H9 (cell line): ENCODE data around the gene TLL2. TPM values are rescaled to one million over a fixed set of nuclear protein-coding genes. Genes with fewer than 3 reads are reported as not detected.

Source experiments
- DNase-seq: peaks from one replicate; pipeline ENCODE4 v3.0.0-alpha.2; 2017
- H2AFZ ChIP-seq: one replicate; pipeline ENCODE4 v1.6.1; 2013; ENCODE audit warnings: mild to moderate bottlenecking, low read length, control low read depth, moderate library complexity
- H2AK5ac ChIP-seq: 2 replicates; pipeline ENCODE4 v1.6.1; 2013; ENCODE audit warnings: low read length, control low read depth, mixed read lengths; ENCODE audit not compliant: insufficient read length
- H2BK120ac ChIP-seq: one replicate; pipeline ENCODE4 v1.6.1; 2013; ENCODE audit warnings: low read depth, mild to moderate bottlenecking, low read length, control low read depth, inconsistent platforms; ENCODE audit not compliant: poor library complexity, severe bottlenecking
- H2BK12ac ChIP-seq: 2 replicates; pipeline ENCODE4 v1.6.1; 2013; ENCODE audit warnings: low read length, control low read depth, mixed read lengths, low read depth; ENCODE audit not compliant: insufficient read length
- H2BK15ac ChIP-seq: 2 replicates; pipeline ENCODE4 v1.6.1; 2013; ENCODE audit warnings: low read depth, low read length, control low read depth
- H2BK20ac ChIP-seq: one replicate; pipeline ENCODE4 v1.6.1; 2013; ENCODE audit warnings: low read depth, mild to moderate bottlenecking, low read length, control low read depth, inconsistent platforms; ENCODE audit not compliant: poor library complexity, severe bottlenecking
- H2BK5ac ChIP-seq: 2 replicates; pipeline ENCODE4 v1.6.1; 2013; ENCODE audit warnings: low read length, control low read depth, mixed read lengths; ENCODE audit not compliant: insufficient read length
- H3K14ac ChIP-seq: 2 replicates; pipeline ENCODE4 v1.6.1; 2013; ENCODE audit warnings: low read length, control low read depth; ENCODE audit not compliant: insufficient read depth
- H3K18ac ChIP-seq: 2 replicates; pipeline ENCODE4 v1.6.1; 2013; ENCODE audit warnings: low read depth, mild to moderate bottlenecking, mixed read lengths, low read length, control low read depth; ENCODE audit not compliant: insufficient read length
- H3K23ac ChIP-seq: 2 replicates; pipeline ENCODE4 v1.6.1; 2013; ENCODE audit warnings: low read length, control low read depth, mixed read lengths, low read depth; ENCODE audit not compliant: insufficient read length
- H3K23me2 ChIP-seq: 2 replicates; pipeline ENCODE4 v1.6.1; 2013; ENCODE audit warnings: low read depth, mild to moderate bottlenecking, mixed read lengths, low read length, control low read depth; ENCODE audit not compliant: insufficient read length, poor library complexity, severe bottlenecking
- H3K27ac ChIP-seq: 2 replicates; pipeline ENCODE4 v1.5.1; 2013; ENCODE audit warnings: low read length, control low read depth, mixed read lengths, low read depth; ENCODE audit not compliant: insufficient read length
- H3K27me3 ChIP-seq: 2 replicates; pipeline ENCODE4 v1.6.1; 2013; ENCODE audit warnings: low read length, control low read depth, inconsistent platforms; ENCODE audit not compliant: insufficient read depth
- H3K4ac ChIP-seq: 2 replicates; pipeline ENCODE4 v1.6.1; 2013; ENCODE audit warnings: low read depth, mild to moderate bottlenecking, control low read depth, inconsistent platforms, low read length, moderate library complexity
- H3K4me1 ChIP-seq: 2 replicates; pipeline ENCODE4 v1.6.1; 2013; ENCODE audit warnings: low read length, control low read depth, inconsistent platforms; ENCODE audit not compliant: insufficient read depth
- H3K4me2 ChIP-seq: 2 replicates; pipeline ENCODE4 v1.6.1; 2013; ENCODE audit warnings: low read length, control low read depth, mixed read lengths; ENCODE audit not compliant: insufficient read length, insufficient read depth
- H3K56ac ChIP-seq: 2 replicates; pipeline ENCODE4 v1.6.1; 2013; ENCODE audit warnings: low read depth, mild to moderate bottlenecking, mixed read lengths, low read length, control low read depth; ENCODE audit not compliant: insufficient read length
- H3K79me1 ChIP-seq: 2 replicates; pipeline ENCODE4 v1.6.1; 2013; ENCODE audit warnings: low read depth, mild to moderate bottlenecking, moderate library complexity, low read length, control low read depth, inconsistent platforms; ENCODE audit not compliant: insufficient read depth, poor library complexity, severe bottlenecking
- H3K79me2 ChIP-seq: 2 replicates; pipeline ENCODE4 v1.6.1; 2013; ENCODE audit warnings: low read length, control low read depth, inconsistent platforms; ENCODE audit not compliant: insufficient read depth
- H3K9ac ChIP-seq: 2 replicates; pipeline ENCODE4 v1.6.1; 2013; ENCODE audit warnings: low read length, control low read depth, mixed read lengths; ENCODE audit not compliant: insufficient read length; ENCODE audit errors: extremely low read depth
- H3K9me3 ChIP-seq: one replicate; pipeline ENCODE4 v1.6.1; 2013; ENCODE audit warnings: low read depth, low read length, inconsistent platforms; ENCODE audit not compliant: control insufficient read depth
- H3T11ph ChIP-seq: one replicate; pipeline ENCODE4 v1.6.1; 2013; ENCODE audit warnings: mild to moderate bottlenecking, low read length, control low read depth, inconsistent platforms
- H4K20me1 ChIP-seq: one replicate; pipeline ENCODE4 v1.6.1; 2013; ENCODE audit not compliant: control insufficient read depth, insufficient read length, insufficient read depth
- H4K5ac ChIP-seq: 2 replicates; pipeline ENCODE4 v1.6.1; 2013; ENCODE audit warnings: low read depth, mild to moderate bottlenecking, mixed read lengths, low read length, control low read depth; ENCODE audit not compliant: insufficient read length
- H4K8ac ChIP-seq: replicated peaks from 2 replicates; pipeline ENCODE4 v1.6.1; 2013; ENCODE audit warnings: low read length, control low read depth, mixed read lengths, low read depth; ENCODE audit not compliant: insufficient read length
- H4K91ac ChIP-seq: 2 replicates; pipeline ENCODE4 v1.6.1; 2013; ENCODE audit warnings: low read depth, mild to moderate bottlenecking, moderate library complexity, mixed read lengths, low read length, control low read depth; ENCODE audit not compliant: insufficient read length
- H3K27ac Mint-ChIP-seq, 3 experiments: 2 replicates in 2 of 3; 3 replicates in 1 of 3; pipeline ENCODE4 v1.8.0; 2020 to 2021; ENCODE audit warnings: mixed read lengths in 3 of 3, mild to moderate bottlenecking in 1 of 3, moderate library complexity in 1 of 3
- H3K27me3 Mint-ChIP-seq: 2 replicates; pipeline ENCODE4 v1.8.0; 2021; ENCODE audit warnings: low read depth, mild to moderate bottlenecking, moderate library complexity, mixed read lengths
- H3K36me3 Mint-ChIP-seq, 3 experiments: 2 replicates in 2 of 3; 3 replicates in 1 of 3; pipeline ENCODE4 v1.8.0; 2020 to 2021; ENCODE audit warnings: low read depth in 3 of 3, mixed read lengths in 3 of 3; ENCODE audit not compliant: insufficient read depth in 1 of 3
- H3K4me1 Mint-ChIP-seq, 2 experiments: 2 replicates each; pipeline ENCODE4 v1.8.0; 2020; ENCODE audit warnings: mixed read lengths in 2 of 2
- H3K4me3 Mint-ChIP-seq, 2 experiments: 2 replicates in 1 of 2; 3 replicates in 1 of 2; pipeline ENCODE4 v1.8.0; 2020 to 2021; ENCODE audit warnings: mild to moderate bottlenecking in 2 of 2, mixed read lengths in 2 of 2, moderate library complexity in 1 of 2
- H3K9me3 Mint-ChIP-seq, 2 experiments: 2 replicates in 1 of 2; 3 replicates in 1 of 2; pipeline ENCODE4 v1.8.0; 2020; ENCODE audit warnings: mild to moderate bottlenecking in 2 of 2, mixed read lengths in 2 of 2, moderate library complexity in 1 of 2
- CTCF ChIP-seq: fragments of 200-600 bp; sonication (generic); conservative IDR thresholded peaks from 3 replicates; pipeline ENCODE4 v1.8.0; 2021; ENCODE audit warnings: antibody characterized with exemption, mild to moderate bottlenecking
- WGBS: extraction: QIAGEN DNeasy Blood & Tissue Kit; methylation state at CpG from one replicate; pipeline ENCODE4 v1.1.7; 2013; ENCODE audit warnings: missing lambda C conversion rate, low lambda C conversion rate, mixed read lengths; ENCODE audit not compliant: insufficient read length; ENCODE audit errors: extremely low coverage; 5-methylcytosine and 5-hydroxymethylcytosine counted together
- total RNA-seq: library from RNA; stranded (reverse); gene quantifications from 2 replicates; pipeline ENCODE4 v1.2.1, GENCODE V29; 2021

The TLL2 gene
- total RNA-seq, 1 experiment from 2014 or later = 1.4 TPM

- H4K20me1 ChIP-seq = no peaks in the 10 kb centered on the region
- no peak overlapping the region for H3K4me2 ChIP-seq
- no peaks in the 10 kb centered on the region for H3K27me3 ChIP-seq
- H4K91ac ChIP-seq = no peak overlapping the region
- Mint-ChIP-seq H3K9me3 (no peaks in the 10 kb centered on the region), H3K27me3 (peaks cover 23% of the 10 kb centered on the region), H3K27ac (no peak overlapping the region), H3K4me1 (peaks cover 21 to 26% of the 10 kb centered on the region in 2 experiments), H3K4me3 (no peak overlapping the region), H3K36me3 (no peaks in the 10 kb centered on the region; a peak in 1 of 7 replicates)
- H2BK20ac ChIP-seq = no peak overlapping the region
- H3K9me3 ChIP-seq = no peaks in the 10 kb centered on the region
- H2BK15ac ChIP-seq = no peak overlapping the region
- no peak for TF ChIP-seq CTCF
- no peak overlapping the region for H3K4ac ChIP-seq
- no peak overlapping the region for H3K56ac ChIP-seq
- no peak overlapping the region for H3K23ac ChIP-seq
- no peak overlapping the region for H2AFZ ChIP-seq
- H3K27ac ChIP-seq = no peak overlapping the region
- H3K14ac ChIP-seq = no peak overlapping the region
- H3K4me1 ChIP-seq = no peaks in the 10 kb centered on the region
- no peaks in the 10 kb centered on the region for H3K79me2 ChIP-seq
- no peak overlapping the region for H2BK120ac ChIP-seq
- H3K23me2 ChIP-seq = no peaks in the 10 kb centered on the region
- no peak overlapping the region for H4K5ac ChIP-seq
- H3K18ac ChIP-seq = no peak overlapping the region
- H3K9ac ChIP-seq = no peak overlapping the region
- H4K8ac ChIP-seq = no peak overlapping the region
- no peak overlapping the region for H3T11ph ChIP-seq
- no peak overlapping the region for H2BK5ac ChIP-seq
- H2AK5ac ChIP-seq = no peak overlapping the region
- no CpG with 5 or more reads among the region's 1 CpG for WGBS
- H3K79me1 ChIP-seq = no peaks in the 10 kb centered on the region
- H2BK12ac ChIP-seq = no peak overlapping the region
- DNase-seq = no peak
These were observed 115.8 kb downstream of the TLL2 start for GRCh38 chr10:96397902-96398301.
